NT2/D1 (cell line): ENCODE results near the gene RERE.

ENCODE experiments used
- SUZ12 ChIP-seq: IDR thresholded peaks from 2 replicates; pipeline ENCODE4 v1.6.1; 2011; ENCODE audit not compliant: insufficient read length, insufficient read depth; ENCODE audit errors: extremely low read depth
- YY1 ChIP-seq: IDR thresholded peaks from 2 replicates; pipeline ENCODE4 v1.6.1; 2011; ENCODE audit not compliant: insufficient read length, insufficient read depth
- ZNF274 ChIP-seq: IDR thresholded peaks from 2 replicates; pipeline ENCODE4 v1.6.1; 2011; ENCODE audit warnings: mild to moderate bottlenecking, low read depth, low read length

GRCh38 chr1:8742022-8742924 lies 75.2 kb downstream of the RERE start:
- TF ChIP-seq YY1 (no peak), ZNF274 (no peak), SUZ12 (no peak)
